ENCODE results near the gene SP140.

DNA sequence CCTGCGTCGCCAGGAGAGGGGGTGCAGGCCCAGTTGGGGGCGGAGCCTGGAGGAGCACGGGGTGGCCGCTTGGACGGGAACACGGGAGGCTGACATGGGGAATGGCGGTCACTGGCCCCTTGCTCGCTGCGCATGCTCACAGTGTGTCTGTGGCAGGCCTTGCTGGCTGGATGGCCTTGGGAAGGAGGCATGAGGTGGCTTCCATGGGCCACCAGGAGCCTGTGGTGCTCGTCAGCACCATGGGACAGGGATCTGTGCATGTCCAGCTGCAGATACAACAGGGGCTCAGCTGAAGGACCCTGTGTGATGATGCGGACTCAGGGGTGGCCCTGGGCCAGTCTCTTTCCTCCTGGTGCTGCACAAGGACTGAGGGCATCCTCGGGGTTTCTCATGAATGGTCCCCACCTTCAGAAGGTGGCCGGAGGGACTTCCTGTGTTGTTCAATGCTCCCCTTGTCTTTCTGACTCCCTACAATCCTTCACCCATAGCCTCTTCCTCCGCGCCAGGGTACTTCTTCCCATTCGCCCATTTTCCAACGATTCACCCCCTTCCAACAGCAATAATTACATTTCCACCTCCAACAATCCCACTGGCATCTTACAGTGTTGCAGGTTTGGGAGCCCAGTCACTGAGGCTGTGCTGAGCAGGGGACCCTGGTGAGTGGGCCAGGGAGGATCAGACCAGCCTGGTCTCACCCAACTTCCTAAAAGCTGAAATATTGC is 98.0 kb downstream of the SP140 start:
- TF ChIP-seq SP1 (IDR thresholded peaks at IDR 0.05) (no peak), TARDBP (IDR thresholded peaks at IDR 0.05) (no peak), BHLHE40 (IDR thresholded peaks at IDR 0.05; ENCODE audit: borderline replicate concordance) (no peak)
